Measurements from ENCODE around the gene MMP10.

- TF ChIP-seq CTCF (IDR thresholded peaks at IDR 0.05) (peak; percentile 91), EZH2 (IDR thresholded peaks at IDR 0.05) (no peak)
Measured at GRCh38 chr11:102733232-102733875, 47.1 kb downstream of the MMP10 start.

All from neural progenitor cell (in vitro differentiated cells).